ENCODE measurements around the gene PCBP3. TPM values are rescaled to one million over a fixed set of nuclear protein-coding genes. Genes with fewer than 3 reads are reported as not detected.
A peak's percentile ranks its signal among the peaks of the same experiment; 100 is the strongest.

The PCBP3 gene
- total RNA-seq, 2 donors from 2014 or later = 2.6 to 7.4 TPM

DNA sequence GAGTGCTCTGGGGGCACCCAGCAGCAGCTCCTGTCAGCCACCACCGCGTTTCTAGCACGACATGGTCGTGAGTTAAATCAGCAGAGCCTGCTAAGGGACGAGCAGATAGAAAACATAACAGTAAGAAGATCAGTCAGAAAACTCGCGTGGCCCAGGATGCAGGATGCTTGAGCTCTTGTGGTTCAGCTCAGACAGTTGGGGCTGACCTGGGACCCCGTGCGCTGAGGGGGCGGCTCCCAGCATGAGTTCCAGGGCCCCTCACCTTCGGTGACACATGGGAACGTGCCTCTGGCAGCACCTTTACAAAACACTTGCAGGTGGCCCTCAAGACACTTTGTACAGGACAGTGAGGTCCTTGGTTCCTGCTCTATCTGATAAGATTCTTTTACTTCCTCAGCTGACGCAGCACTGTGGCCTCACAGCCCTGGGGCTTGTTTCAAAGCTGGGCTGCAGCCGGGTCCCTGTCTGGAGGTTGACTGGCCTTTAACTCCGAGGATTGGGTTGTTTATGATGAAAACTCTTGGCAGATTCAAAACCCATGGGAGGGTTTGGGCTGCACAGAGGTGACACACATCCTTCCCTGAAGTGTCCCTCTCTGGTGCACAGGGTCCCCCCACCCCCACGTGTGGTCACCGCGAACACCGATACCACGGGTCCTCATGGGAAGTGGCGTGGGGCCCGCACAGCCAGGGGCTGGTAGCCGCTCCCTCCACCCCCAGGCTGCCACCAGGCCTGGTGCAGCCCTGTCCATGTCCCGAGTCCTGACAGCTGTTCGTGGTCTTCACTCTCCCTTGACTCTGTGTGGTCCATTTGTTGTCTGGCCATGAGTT is 272.7 kb downstream of the PCBP3 start:
- DNase-seq (ENCODE audit: low spot score) = no peak
- intact Hi-C loops (cut with DNase I) = no loop called here

DNA sequence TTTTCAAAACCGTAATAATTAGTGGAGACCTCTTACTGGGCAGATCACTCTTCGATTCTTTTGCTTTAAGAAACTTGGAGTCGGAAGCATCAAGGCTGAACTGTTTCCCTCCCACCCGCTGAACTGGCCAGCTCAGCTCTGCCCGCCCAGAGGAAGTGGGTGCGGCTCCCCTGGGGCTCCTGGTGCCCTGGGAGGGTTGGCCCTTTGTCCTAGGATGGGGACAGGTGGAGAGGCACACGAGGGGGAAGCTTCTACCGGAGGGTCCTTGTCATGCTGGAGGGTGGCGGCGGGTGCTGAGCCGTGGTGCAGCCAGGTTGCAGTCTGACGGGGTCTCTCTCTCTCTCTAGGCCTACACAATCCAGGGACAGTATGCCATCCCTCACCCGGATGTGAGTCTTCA is 273.7 kb downstream of the PCBP3 start:
- DNase-seq (ENCODE audit: low spot score) = no peak
- intact Hi-C loops (cut with DNase I) = no loop called here

DNA sequence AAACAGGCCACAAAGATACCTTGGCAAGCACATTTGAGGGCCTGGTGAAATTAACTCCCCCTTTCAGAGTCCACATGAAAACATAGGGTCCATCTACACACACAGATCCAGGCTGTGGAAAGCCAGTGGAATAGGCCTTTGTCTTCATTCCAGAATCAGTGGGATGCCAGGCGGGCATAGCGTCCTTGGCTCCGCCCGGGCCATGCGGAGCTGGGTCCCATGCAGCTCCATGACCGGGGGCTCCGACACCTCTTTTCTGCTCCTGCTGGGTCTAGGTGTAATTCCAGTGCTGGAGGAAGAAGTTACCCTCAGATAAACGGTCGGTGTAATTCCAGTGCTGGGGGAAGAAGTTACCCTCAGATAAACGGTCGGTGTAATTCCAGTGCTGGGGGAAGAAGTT is 274.5 kb downstream of the PCBP3 start:
- DNase-seq (ENCODE audit: low spot score) = no peak
- intact Hi-C loops (cut with DNase I) = no loop called here

DNA sequence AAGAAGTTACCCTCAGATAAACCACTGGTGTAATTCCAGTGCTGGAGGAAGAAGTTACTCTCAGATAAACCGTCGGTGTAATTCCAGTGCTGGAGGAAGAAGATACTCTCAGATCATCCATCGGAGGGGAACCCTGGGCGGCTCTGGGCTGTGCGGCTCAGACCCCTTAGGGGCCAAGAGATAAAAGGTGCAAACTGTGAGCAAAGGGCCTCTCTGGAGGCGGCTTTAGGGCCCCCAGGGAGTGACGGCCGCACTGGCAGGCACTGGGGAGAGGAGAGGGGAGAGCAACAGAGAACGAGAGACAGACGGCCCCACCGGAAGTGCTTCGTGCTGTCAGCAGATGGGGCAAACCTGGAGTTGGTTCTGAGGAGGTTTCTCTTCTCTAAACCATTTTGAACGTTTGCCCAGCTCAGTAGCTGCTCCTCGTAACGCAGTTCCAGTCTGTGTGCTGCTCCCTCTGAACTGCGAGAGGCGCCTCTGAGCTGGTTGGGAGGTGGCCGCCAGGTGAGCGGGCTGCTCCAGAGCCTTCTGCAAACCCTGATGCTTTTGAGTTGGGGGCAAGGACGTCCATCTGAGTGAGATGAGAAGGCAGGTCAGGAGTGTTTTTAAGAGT is 275.4 kb downstream of the PCBP3 start:
- no peak for DNase-seq (ENCODE audit: low spot score)
- intact Hi-C loops (cut with DNase I) = no loop called here

DNA sequence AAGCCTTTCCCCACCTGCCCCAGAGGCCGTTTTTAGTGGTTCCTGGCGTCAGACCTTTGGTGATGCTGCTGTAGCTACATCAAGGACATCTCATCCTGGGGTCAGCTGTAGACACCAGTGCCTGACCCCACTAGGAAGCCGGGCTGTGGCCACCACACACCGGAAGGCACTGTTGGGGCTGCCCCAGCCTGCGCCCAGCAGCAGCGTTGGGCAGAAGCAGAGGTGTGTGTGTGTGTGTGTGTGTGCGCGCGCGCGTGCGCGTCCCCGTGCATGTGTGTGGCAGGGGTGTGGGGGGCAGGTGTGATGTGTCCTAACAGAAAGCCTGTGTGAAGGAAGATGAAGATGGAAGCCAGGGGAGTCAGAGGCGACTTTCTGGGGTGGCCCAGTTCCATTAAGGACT is 276.1 kb downstream of the PCBP3 start:
- no peak for DNase-seq (ENCODE audit: low spot score)
- intact Hi-C loops (cut with DNase I) = no loop called here

DNA sequence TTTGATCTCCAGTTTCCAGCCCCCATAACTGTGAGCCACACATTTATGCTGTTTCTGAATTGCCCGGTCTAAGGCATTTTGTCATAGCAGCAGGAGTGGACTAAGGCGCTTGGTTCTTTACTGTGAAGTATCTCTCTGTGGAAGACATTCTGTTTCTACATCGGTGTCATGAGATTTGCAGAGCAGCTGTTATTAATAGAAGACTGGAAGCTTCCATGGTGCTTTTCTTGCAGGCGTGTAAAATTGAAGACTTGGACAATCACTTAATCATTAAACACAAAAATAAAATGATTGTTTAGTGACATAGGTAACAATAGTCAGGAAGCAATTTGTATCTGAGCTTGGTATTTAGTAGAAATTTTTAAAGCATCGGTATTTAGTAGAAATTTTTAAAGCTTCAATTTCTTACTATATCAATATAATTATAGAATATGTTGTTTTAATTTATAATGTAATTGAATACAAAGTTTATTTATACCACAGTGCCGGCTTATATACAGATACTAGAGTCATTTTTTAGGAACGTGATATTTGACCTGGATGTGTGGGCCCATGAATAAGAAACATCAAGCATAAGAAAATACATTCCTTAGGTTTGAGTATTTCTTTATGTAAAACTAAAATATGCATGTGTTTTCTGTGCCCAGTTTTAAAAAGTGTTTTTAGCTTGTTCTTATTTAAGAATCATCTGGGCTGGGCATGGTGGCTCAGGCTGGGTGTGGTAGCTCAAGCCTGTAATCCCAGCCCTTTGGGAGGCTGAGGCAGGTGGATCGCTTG is 277.5 kb downstream of the PCBP3 start:
- intact Hi-C loops (cut with DNase I) = loop anchor here in 1 of 2 donors (5.0 kb wide), 1 partner anchor 364 kb away; no protein-coding TSS in a partner anchor

DNA sequence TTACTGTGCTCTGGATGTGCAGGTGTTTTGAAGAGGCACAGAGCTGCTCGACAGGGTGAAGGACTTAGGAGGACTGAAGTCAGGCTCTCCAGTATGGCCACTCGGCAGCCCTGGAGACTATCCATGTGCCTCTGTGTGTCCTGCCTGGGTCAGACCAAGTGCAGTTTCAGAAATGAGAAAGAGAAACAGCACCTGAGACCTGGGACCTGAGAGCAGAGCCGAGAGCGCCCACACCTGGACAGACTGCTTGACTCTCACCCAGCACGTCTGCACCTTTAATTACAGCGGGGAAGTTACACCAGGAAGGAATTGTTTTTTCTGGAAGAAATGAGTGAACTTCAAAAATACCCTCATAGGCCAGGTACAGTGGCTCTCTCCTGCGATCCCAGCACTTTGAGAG is 278.4 kb downstream of the PCBP3 start:
- intact Hi-C loops (cut with DNase I) = loop anchor here in 1 of 2 donors (5.0 kb wide), 1 partner anchor 365 kb away; no protein-coding TSS in a partner anchor

More for the DNA sequence above, 277.5 kb downstream of the PCBP3 start:
- no peak for DNase-seq (ENCODE audit: low spot score)

DNA sequence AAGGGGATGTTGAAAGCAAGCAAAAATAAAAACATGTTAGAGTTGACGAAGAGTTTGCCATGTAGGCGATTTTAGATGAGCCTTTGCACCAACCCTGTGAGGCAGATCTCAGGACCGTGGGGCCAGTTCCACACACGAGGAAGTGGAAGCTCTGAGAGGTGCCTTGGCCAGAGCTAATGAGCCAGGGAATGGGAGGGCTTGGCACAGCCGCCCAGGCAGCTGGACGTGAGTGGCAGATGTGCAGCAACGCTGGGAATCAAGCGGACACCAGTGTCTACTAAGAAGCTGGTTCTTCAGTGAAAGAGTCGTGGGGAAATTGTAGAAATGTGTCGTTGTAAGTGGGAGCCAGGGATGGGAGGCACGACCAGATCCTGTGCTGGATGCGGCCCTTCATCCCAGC is 279.1 kb downstream of the PCBP3 start:
- intact Hi-C loops (cut with DNase I) = loop anchor here in 1 of 2 donors (5.0 kb wide), 1 partner anchor 365 kb away; no protein-coding TSS in a partner anchor

More for the DNA sequence above, 278.4 kb downstream of the PCBP3 start:
- no peak for DNase-seq (ENCODE audit: low spot score)

DNA sequence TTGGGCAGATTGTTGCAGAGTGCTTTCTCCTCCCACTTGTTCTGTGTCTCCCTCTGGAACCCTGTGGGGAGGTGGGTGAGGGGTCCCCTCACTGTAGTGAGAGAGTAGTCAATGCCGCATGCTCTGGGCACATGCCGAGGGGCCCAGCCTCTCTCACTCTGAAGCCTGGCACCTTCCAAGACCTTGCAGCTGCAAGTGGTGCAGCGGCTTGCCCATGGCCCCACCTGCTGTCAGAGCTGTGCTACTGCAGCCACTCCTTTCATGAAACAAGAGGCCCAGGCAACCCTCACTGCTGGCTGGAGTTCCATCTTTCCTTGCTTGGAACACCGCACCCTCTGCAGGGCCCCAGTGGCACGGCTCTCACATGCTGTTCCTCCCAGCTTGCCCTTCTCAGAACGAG is 279.6 kb downstream of the PCBP3 start:
- intact Hi-C loops (cut with DNase I) = loop anchor here in 1 of 2 donors (5.0 kb wide), 1 partner anchor 366 kb away; no protein-coding TSS in a partner anchor
- DNase-seq (ENCODE audit: low spot score) = peak; percentile 92

More for the DNA sequence above, 279.1 kb downstream of the PCBP3 start:
- DNase-seq (ENCODE audit: low spot score) = no peak

DNA sequence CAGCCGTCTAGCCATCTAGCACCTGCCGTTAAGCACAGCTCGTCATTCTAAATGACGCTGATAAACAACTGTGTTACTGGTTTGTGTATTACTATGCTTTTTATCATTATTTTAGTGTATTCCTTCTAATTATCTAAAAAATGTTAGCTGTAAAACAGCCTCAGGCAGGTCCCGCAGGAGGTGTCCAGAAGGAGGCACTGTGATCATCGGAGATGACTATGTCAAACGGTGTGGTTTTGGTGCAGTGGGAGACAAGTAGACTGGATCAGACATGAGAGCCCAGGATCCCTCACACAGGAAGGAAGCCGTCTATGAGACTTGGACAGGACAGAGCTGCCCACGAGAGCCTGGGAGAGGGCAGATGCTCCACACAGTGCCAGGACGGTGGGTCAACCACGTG is 282.8 kb downstream of the PCBP3 start:
- intact Hi-C loops (cut with DNase I) = no loop called here

DNA sequence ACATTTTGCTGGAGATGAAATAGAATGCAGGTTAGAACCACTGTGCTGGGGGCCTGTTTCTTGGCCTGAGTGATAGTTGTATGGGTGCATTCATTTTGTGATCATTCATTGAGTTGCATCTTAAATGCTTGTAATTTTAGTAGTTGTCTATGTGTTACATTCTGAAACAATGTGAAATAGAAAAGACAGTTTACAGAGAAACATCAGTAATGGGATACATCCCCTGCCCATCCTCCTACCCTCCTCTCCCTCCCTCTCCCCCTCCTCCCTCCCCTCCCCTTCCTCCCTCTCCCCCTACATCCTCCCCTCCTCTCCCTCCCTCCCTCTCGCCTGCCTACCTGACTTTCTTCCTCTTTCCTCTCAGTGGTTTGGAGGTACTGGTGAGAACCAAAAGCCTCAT is 283.5 kb downstream of the PCBP3 start:
- DNase-seq (ENCODE audit: low spot score) = no peak
- intact Hi-C loops (cut with DNase I) = no loop called here

More for the DNA sequence above, 282.8 kb downstream of the PCBP3 start:
- no peak for DNase-seq (ENCODE audit: low spot score)

DNA sequence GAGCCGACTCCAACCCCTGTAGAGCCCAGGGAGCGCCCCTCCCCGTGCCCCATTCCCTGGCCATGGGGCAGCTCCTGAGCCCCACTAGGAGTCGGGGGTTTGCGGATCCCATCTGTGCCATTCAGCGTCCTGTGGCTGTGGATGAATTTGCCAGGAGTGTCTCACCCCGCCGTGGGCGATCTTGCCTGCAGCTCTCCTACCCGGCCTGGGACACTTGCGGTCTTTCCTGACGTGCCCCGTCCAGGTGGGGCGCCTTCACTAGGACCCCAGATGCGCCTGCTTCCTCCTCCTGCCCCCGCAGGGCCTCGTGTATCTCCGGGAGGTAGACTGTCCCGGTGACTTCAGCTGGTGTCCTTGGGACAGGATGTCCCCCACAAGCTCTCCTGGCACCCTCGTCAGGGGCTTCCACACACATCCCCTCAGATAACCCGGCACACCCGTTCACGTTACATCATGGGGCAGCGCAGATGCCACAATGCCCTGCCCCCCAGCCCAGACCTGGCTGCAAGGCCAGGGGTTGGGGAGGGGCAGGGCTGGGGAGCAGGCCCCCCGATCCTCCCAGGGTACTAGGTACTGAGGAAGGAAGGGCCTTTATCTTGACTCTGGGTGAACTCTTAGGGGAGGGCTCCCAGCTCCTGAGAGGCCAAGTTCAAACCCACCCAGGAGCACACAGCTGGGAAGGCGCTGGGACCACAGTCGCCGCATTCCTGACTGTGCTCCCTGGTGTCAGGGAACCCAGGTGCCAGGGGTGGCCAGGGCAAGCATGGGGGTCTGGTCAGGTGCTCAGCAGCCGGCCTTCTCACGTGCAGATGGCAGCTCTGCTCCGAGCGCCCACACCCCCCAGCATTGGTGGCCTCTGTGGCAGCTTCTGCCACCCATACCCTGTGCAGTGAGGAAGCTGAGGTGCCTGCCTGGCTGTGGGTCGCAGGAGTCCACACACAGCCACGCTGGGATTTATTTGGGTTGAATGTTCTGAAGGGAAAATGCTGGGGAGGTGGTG is 284.6 kb downstream of the PCBP3 start:
- intact Hi-C loops (cut with DNase I) = no loop called here
- no peak for DNase-seq (ENCODE audit: low spot score)

DNA sequence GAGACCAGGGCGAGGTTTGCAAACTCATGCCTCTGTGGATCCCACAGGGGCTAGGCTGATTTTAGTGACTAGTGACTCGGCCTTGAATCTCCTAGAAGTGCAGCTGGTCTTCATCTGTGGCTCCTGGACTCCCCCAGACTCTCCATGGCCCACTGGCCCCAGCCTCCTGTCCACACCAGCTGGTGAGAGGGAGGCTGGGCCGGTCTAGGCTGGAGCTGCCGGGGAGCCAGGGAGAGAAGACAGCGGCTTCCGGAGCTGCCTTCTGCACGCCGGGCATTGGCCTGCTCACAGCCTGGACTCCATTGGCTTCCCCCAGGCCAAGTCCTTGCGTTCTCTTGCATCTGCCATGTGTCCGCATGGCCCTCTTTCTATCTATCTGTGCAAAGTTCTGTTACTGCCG is 285.9 kb downstream of the PCBP3 start:
- intact Hi-C loops (cut with DNase I) = no loop called here
- DNase-seq (ENCODE audit: low spot score) = no peak

DNA sequence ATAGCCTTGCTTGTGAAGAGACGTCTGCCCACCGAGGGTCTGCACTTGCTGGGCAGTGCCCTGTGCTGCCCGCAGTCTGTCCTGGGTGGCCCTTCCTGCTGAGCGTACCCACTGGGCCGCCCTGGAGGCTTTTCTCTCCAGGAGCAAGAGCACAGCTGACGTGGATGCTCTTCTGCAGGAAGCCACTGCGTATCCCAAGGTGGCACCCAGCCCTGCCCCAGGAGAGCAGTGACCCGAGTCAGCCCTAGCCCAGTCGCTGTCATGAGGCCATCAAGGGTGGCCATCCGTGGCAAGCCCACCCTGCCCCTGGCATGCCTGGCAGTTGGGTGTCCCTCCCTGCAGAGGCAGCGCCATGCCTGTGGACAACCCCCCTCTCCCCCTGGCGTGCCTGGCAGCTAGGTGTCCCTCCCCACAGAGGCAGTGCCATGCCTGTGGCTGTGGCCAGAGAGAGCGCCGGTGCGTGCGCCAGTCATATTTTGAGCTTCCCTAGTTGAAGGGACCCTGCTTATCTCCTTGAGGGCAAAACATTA is 286.8 kb downstream of the PCBP3 start:
- no peak for DNase-seq (ENCODE audit: low spot score)

DNA sequence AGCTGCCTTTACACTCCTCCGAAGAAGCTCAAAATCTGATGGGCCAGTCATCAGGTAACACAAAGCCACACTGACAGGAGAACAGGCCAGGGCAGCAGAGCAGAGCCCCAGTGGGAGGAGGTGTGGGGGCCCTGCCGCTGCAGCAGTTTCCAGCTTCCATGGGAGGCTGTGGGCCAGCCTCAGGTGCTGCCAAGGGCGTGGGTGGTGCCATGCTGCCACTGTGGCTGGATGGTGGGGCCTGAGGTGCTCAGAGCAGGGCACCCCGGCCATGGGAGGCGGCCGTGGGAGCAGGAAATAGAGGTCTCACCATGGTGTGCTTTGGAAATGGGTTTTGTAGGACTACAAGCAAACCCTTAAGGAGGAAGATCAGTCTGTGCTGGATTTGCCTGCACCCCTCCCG is 287.3 kb downstream of the PCBP3 start:
- DNase-seq (ENCODE audit: low spot score) = no peak
- intact Hi-C loops (cut with DNase I) = no loop called here

More for the DNA sequence above, 286.8 kb downstream of the PCBP3 start:
- intact Hi-C loops (cut with DNase I) = no loop called here

DNA sequence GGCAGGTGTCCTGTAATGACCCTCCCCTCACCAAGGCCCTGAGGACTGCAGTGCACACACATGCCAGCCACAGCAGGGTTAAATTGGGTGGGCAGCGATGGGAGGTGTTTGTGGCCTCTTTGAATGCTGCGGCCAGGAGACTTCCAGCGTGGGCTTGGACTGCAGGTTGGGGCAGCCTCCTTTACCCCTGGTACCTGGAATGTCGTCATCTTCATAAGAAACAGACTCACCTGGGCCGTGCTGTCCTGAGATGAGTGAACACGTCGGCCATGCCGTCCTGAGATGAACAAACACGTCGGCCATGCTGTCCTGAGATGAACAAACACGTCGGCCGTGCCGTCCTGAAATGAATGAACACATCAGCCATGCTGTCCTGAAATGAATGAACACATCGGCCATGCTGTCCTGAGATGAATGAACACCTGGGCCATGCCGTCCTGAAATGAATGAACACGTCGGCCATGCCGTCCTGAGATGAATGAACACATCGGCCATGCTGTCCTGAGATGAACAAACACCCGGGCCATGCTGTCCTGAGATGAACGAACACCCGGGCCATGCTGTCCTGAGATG is 288.0 kb downstream of the PCBP3 start:
- intact Hi-C loops (cut with DNase I) = no loop called here
- DNase-seq (ENCODE audit: low spot score) = no peak

DNA sequence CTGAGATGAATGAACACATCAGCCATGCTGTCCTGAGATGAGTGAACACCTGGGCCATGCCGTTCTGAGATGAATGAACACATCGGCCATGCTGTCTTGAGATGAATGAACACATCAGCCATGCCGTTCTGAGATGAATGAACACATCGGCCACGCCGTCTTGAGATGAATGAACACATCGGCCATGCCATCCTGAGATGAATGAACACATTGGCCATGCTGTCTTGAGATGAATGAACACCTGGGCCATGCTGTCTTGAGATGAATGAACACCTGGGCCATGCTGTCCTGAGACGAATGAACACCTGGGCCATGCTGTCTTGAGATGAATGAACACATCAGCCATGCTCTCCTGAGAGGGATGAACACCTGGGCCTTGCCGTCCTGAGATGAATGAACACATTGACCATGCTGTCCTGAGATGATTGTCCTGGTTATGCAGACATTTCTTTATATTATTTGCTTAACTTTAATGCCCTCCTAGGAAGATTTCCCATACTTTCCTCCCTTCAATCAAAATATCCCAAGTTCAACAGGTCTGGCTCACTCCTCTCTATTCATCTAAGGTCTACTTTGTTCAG is 289.5 kb downstream of the PCBP3 start:
- DNase-seq (ENCODE audit: low spot score) = no peak
- intact Hi-C loops (cut with DNase I) = no loop called here

DNA sequence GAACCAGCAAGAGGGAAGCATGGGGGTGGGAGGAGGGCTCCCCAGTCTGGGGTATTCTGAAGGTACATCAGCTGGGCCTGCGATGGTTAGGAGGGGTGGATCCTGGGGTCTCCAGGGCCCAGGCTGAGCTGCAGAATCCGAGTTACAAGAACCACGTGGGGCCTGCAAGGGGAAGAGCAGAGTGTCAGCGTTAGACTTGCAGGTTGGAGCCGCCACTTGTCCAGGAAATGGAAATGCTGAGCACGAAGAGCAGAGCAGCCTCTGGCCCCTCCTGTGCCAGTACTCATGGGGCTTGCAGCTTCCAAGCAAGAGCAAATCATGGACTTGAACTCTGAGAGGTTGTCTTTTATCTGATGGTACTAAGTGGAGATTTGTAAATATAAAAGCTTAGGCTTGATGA is 290.6 kb downstream of the PCBP3 start:
- no peak for DNase-seq (ENCODE audit: low spot score)
- intact Hi-C loops (cut with DNase I) = no loop called here

Measured in posterior vena cava (tissue), 2 donors.